A549 (cell line): ENCODE results near the gene ANKRD11. TPM values are rescaled to one million over a fixed set of nuclear protein-coding genes. Genes with fewer than 3 reads are reported as not detected.
A peak's percentile ranks its signal among the peaks of the same experiment; 100 is the strongest.

Source experiments
- ATAC-seq, 2 experiments: fragments of 200-7000 bp in 1 of 2; fragments of >200 bp in 1 of 2; cut with Nextera tagmentation in 1 of 2; cut with Tn5 transposase in 1 of 2; 3 replicates each; pipeline versions ENCODE4 v1.8.0 to v1.9.1; 2018 to 2020; ENCODE audit warnings: mild to moderate bottlenecking in 1 of 2, moderate library complexity in 1 of 2
- CTCF ChIA-PET: fragments of 300-600 bp; sonication (Branson Sonifier 250); formaldehyde crosslinking; extraction: SDS; loops from one replicate; lab custom pipeline; 2021; ENCODE audit warnings: antibody characterized with exemption, inconsistent platforms; lab: Yijun Ruan, JAX
- POLR2A ChIA-PET: fragments of 350-600 bp; formaldehyde crosslinking; extraction: SDS; loops from one replicate; lab custom pipeline; 2021; ENCODE audit warnings: antibody characterized with exemption, inconsistent platforms; lab: Yijun Ruan, JAX
- DNase-seq, 2 experiments: peaks; one replicate each; pipeline versions ENCODE4 v3.0.0 to v3.0.0-alpha.2; 2011 to 2016; ENCODE audit warnings: low read depth in 1 of 2, low spot score in 1 of 2
- FAIRE-seq: peaks from 2 replicates; lab custom pipeline; 2011; peaks lifted over from hg19 to GRCh38; lab: Jason Lieb, UNC
- H3K27ac ChIP-seq, 2 experiments: fragments of >200 bp; sonication (Bioruptor Twin); formaldehyde crosslinking; 3 replicates each; pipeline ENCODE4 v1.5.1; 2016 to 2017
- H3K4me1 ChIP-seq: fragments of >200 bp; sonication (Bioruptor Twin); formaldehyde crosslinking; 3 replicates; pipeline ENCODE4 v1.6.1; 2016
- H3K4me2 ChIP-seq: fragments of >200 bp; sonication (Bioruptor Twin); formaldehyde crosslinking; 3 replicates; pipeline ENCODE4 v1.6.1; 2016
- H3K4me3 ChIP-seq: fragments of >200 bp; sonication (Bioruptor Twin); formaldehyde crosslinking; 3 replicates; pipeline ENCODE4 v1.5.1; 2016
- H3K9me3 ChIP-seq: fragments of >200 bp; sonication (Bioruptor Twin); formaldehyde crosslinking; 3 replicates; pipeline ENCODE4 v1.6.1; 2016
- BHLHE40 ChIP-seq: IDR thresholded peaks from 2 replicates; pipeline ENCODE4 v1.6.1; 2012; ENCODE audit warnings: low read depth, low read length, inconsistent platforms
- CHD2 ChIP-seq: fragments of 150-350 bp; IDR thresholded peaks from 2 replicates; pipeline ENCODE4 v1.6.1; 2014; ENCODE audit warnings: low read length; ENCODE audit not compliant: partially characterized antibody
- CHD4 ChIP-seq: fragments of 200-600 bp; sonication (generic); IDR thresholded peaks from 2 replicates; pipeline ENCODE4 v1.6.1; 2016; ENCODE audit warnings: antibody characterized with exemption, mild to moderate bottlenecking, borderline replicate concordance
- EHF ChIP-seq: fragments of 250-450 bp; sonication (Bioruptor Pico); IDR thresholded peaks from 2 replicates; pipeline ENCODE4 v1.5.0; 2020; ENCODE audit warnings: mild to moderate bottlenecking
- EHMT2 ChIP-seq: fragments of 200-600 bp; sonication (generic); IDR thresholded peaks from 2 replicates; pipeline ENCODE4 v1.6.1; 2016; ENCODE audit warnings: antibody characterized with exemption, low read depth, mild to moderate bottlenecking, moderate library complexity
- FOSL2 ChIP-seq, 2 experiments: fragments of 450-650 bp in 1 of 2; fragments of >200 bp in 1 of 2; sonication (Bioruptor Twin) in 1 of 2; formaldehyde crosslinking; IDR thresholded peaks; 2 replicates each; pipeline versions ENCODE4 v1.5.0 to v1.6.1; 2016 to 2020; ENCODE audit warnings: mild to moderate bottlenecking in 1 of 2, moderate library complexity in 1 of 2
- GATA3 ChIP-seq: IDR thresholded peaks from 2 replicates; pipeline ENCODE4 v1.6.1; 2012; ENCODE audit warnings: borderline replicate concordance
- JUNB ChIP-seq: fragments of >200 bp; sonication (Bioruptor Twin); formaldehyde crosslinking; IDR thresholded peaks from 2 replicates; pipeline ENCODE4 v1.6.1; 2016
- KDM1A ChIP-seq: fragments of 200-600 bp; sonication (generic); IDR thresholded peaks from 2 replicates; pipeline ENCODE4 v1.6.1; 2016; ENCODE audit warnings: low read depth, mild to moderate bottlenecking
- MAZ ChIP-seq: fragments of 150-350 bp; IDR thresholded peaks from 2 replicates; pipeline ENCODE4 v1.6.1; 2014; ENCODE audit warnings: antibody characterized with exemption, low read depth, low read length, borderline replicate concordance
- POLR2AphosphoS2 ChIP-seq: conservative IDR thresholded peaks from 2 replicates; pipeline ENCODE4 v1.6.1; 2012; ENCODE audit warnings: low read length, improper control_type of control experiment, inconsistent platforms
- RARB ChIP-seq: fragments of 250-450 bp; sonication (Bioruptor Pico); IDR thresholded peaks from 2 replicates; pipeline ENCODE4 v1.8.0; 2021; ENCODE audit warnings: mild to moderate bottlenecking, moderate library complexity
- RNF2 ChIP-seq: fragments of 200-600 bp; sonication (generic); IDR thresholded peaks from 2 replicates; pipeline ENCODE4 v1.6.1; 2016; ENCODE audit warnings: low read depth, mild to moderate bottlenecking, antibody characterized with exemption, moderate library complexity, borderline replicate concordance
- TP53 ChIP-seq: fragments of 250-450 bp; sonication (Bioruptor Pico); IDR thresholded peaks from 2 replicates; pipeline ENCODE4 v1.5.0; 2021; ENCODE audit warnings: mild to moderate bottlenecking, moderate library complexity
- ZFP36 ChIP-seq: fragments of 450-650 bp; IDR thresholded peaks from 2 replicates; pipeline ENCODE4 v1.6.1; 2014; ENCODE audit warnings: borderline replicate concordance; ENCODE audit not compliant: partially characterized antibody
- ZSCAN20 ChIP-seq: fragments of 250-450 bp; sonication (Bioruptor Pico); IDR thresholded peaks from 2 replicates; pipeline ENCODE4 v1.8.0; 2022; ENCODE audit warnings: mild to moderate bottlenecking, moderate library complexity
- WGBS: methylation state at CpG from one replicate; pipeline ENCODE4 v1.1.6; 2017; ENCODE audit errors: missing lambda C conversion rate; 5-methylcytosine and 5-hydroxymethylcytosine counted together
- polyA plus RNA-seq, 4 experiments: library from polyadenylated mRNA; depleted of rRNA in 3 of 4; stranded (reverse); fragments of >200 nt; fragmentation: RNase III in 1 of 4; extraction: RNeasy Plus Mini Kit Qiagen cat#74134 plus additional on column Dnase treatment in 1 of 4; gene quantifications; 2 replicates in 3 of 4; 3 replicates in 1 of 4; pipeline ENCODE4 v1.2.3, GENCODE V29; 2011 to 2017
- TF ChIP-seq, protein P1 (sequence below): fragments of 200-600 bp; sonication (generic); IDR thresholded peaks from 2 replicates; pipeline ENCODE4 v1.6.1; 2016; ENCODE audit warnings: antibody characterized with exemption, mild to moderate bottlenecking, moderate library complexity
- TF ChIP-seq, protein P2 (sequence below): IDR thresholded peaks from 2 replicates; pipeline ENCODE4 v1.6.1; 2012
- TF ChIP-seq, protein P3 (sequence below): fragments of >200 bp; sonication (Bioruptor Twin); formaldehyde crosslinking; IDR thresholded peaks from 2 replicates; pipeline ENCODE4 v1.6.1; 2016
- TF ChIP-seq, protein P4 (sequence below): fragments of >200 bp; sonication (Bioruptor Twin); formaldehyde crosslinking; IDR thresholded peaks from 3 replicates; pipeline ENCODE4 v1.6.1; 2016
- TF ChIP-seq, protein P5 (sequence below): fragments of 250-450 bp; sonication (Bioruptor Pico); IDR thresholded peaks from 2 replicates; pipeline ENCODE4 v1.5.0; 2020; ENCODE audit warnings: low read depth, mild to moderate bottlenecking, moderate library complexity

The ANKRD11 gene
- polyA plus RNA-seq, 2 of the 4 experiments (the other 2 are of a cell fraction): 53.6 to 54.9 TPM

DNA sequence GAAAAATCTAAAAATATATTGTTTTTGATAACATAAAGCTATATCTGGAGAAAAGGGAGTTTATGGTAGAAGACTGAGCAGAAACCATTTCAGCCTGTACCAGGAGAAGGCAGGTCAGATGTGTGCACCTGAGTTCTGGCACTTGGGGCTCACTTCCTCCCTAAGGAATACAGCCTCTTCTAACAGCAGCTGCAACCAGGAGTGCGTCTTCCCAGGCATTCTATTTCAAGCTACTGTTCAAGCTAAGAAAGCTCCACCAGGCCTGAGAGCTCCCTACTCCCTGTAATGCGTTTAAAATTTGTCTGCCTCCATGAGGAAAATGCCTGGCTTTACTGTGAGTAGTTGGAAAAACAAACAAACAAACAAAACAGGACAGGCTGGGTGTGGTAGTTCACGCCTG, 176.8 kb downstream of the ANKRD11 start:
- Histone ChIP-seq H3K27ac (peak overlapping the region in 1 of 2 experiments; percentile 99; a peak in 1 of 6 replicates), H3K4me2 (no peak overlapping the region), H3K9me3 (no peaks in the 10 kb centered on the region), H3K4me3 (no peak overlapping the region), H3K4me1 (peaks cover 52% of the 10 kb centered on the region)
- TF ChIP-seq BHLHE40: no peak
- TF ChIP-seq, protein P1, sequence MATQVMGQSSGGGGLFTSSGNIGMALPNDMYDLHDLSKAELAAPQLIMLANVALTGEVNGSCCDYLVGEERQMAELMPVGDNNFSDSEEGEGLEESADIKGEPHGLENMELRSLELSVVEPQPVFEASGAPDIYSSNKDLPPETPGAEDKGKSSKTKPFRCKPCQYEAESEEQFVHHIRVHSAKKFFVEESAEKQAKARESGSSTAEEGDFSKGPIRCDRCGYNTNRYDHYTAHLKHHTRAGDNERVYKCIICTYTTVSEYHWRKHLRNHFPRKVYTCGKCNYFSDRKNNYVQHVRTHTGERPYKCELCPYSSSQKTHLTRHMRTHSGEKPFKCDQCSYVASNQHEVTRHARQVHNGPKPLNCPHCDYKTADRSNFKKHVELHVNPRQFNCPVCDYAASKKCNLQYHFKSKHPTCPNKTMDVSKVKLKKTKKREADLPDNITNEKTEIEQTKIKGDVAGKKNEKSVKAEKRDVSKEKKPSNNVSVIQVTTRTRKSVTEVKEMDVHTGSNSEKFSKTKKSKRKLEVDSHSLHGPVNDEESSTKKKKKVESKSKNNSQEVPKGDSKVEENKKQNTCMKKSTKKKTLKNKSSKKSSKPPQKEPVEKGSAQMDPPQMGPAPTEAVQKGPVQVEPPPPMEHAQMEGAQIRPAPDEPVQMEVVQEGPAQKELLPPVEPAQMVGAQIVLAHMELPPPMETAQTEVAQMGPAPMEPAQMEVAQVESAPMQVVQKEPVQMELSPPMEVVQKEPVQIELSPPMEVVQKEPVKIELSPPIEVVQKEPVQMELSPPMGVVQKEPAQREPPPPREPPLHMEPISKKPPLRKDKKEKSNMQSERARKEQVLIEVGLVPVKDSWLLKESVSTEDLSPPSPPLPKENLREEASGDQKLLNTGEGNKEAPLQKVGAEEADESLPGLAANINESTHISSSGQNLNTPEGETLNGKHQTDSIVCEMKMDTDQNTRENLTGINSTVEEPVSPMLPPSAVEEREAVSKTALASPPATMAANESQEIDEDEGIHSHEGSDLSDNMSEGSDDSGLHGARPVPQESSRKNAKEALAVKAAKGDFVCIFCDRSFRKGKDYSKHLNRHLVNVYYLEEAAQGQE: no peak
- TF ChIP-seq MAZ: no peak
- no peak for TF ChIP-seq POLR2AphosphoS2
- TF ChIP-seq, protein P2, sequence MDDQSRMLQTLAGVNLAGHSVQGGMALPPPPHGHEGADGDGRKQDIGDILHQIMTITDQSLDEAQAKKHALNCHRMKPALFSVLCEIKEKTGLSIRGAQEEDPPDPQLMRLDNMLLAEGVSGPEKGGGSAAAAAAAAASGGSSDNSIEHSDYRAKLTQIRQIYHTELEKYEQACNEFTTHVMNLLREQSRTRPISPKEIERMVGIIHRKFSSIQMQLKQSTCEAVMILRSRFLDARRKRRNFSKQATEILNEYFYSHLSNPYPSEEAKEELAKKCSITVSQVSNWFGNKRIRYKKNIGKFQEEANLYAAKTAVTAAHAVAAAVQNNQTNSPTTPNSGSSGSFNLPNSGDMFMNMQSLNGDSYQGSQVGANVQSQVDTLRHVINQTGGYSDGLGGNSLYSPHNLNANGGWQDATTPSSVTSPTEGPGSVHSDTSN: no peak
- FAIRE-seq (no peak), DNase-seq (no peak), ATAC-seq (no peak; a peak in 1 of 6 replicates)
- 54% methylated on average over 3 of the region's 3 CpGs for WGBS
- ChIA-PET CTCF (interaction anchor here (1.3 to 6.2 kb wide), 3 partner anchors 22 to 226 kb away, joined by 3 to 52 read pairs (median 3); no protein-coding TSS in a partner anchor), POLR2A (no interaction called here)

DNA sequence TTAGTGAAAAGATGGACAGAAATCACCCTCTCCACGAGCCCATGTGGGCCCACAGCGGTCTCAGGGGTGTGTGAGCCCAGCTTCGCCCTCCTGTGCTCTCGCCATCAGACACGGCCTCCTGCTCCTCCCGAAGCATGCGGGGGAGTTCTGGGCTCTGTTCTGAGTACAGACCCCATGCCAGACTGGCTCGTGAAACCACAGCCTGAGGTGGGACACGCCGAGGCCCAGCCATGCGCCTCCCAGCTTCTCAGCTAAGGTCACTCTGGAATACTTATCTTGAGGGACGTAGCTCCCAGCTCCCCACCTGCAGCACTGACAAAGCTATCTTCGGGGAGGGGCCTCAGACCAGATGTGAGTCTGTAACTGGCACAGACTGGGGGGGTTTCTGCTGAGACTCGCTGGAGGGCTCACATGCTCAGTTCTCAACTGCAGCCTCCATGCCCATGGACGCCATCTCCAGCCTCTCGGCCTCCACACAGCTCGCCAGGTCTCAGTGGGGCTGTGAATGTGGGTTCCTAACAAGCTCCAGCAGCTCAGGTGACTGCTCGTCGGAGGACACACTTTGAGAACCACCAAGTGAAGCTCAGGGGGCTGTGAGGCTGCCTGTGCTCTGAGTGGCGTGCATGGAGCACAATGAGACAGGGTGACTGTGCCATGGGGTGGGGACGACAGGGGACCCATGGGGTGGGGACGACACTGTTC, 177.6 kb downstream of the ANKRD11 start:
- CTCF ChIA-PET: interaction anchor here (0.7 to 6.2 kb wide), 7 partner anchors 10 to 227 kb away, joined by 3 to 52 read pairs (median 3); no protein-coding TSS in a partner anchor

More for the DNA sequence above, 177.6 kb downstream of the ANKRD11 start:
- Histone ChIP-seq H3K27ac (peak overlapping the region in 1 of 2 experiments; percentile 27; a peak in 1 of 6 replicates), H3K4me3 (no peak overlapping the region)
- POLR2A ChIA-PET: interaction anchor here (0.6 kb wide), 1 partner anchor 20 kb away, joined by 6 read pairs; no protein-coding TSS in a partner anchor
- DNase-seq: no peak
- TF ChIP-seq CHD2 (no peak), TP53 (CRISPR knock-in tag) (no peak), RNF2 (no peak), ZFP36 (no peak), EHMT2 (no peak), CHD4 (no peak), FOSL2 (IDR thresholded peaks at IDR 0.05) (no peak), FOSL2 (CRISPR knock-in tag; IDR thresholded peaks at IDR 0.05) (no peak), KDM1A (no peak), MAZ (no peak), GATA3 (no peak), JUNB (no peak), RARB (no peak), ZSCAN20 (CRISPR knock-in tag) (no peak), BHLHE40 (no peak), EHF (CRISPR knock-in tag) (no peak)
- TF ChIP-seq, protein P3, sequence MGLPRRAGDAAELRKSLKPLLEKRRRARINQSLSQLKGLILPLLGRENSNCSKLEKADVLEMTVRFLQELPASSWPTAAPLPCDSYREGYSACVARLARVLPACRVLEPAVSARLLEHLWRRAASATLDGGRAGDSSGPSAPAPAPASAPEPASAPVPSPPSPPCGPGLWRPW: no peak
- TF ChIP-seq, protein P4, sequence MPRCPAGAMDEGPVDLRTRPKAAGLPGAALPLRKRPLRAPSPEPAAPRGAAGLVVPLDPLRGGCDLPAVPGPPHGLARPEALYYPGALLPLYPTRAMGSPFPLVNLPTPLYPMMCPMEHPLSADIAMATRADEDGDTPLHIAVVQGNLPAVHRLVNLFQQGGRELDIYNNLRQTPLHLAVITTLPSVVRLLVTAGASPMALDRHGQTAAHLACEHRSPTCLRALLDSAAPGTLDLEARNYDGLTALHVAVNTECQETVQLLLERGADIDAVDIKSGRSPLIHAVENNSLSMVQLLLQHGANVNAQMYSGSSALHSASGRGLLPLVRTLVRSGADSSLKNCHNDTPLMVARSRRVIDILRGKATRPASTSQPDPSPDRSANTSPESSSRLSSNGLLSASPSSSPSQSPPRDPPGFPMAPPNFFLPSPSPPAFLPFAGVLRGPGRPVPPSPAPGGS: no peak
- TF ChIP-seq, protein P5, sequence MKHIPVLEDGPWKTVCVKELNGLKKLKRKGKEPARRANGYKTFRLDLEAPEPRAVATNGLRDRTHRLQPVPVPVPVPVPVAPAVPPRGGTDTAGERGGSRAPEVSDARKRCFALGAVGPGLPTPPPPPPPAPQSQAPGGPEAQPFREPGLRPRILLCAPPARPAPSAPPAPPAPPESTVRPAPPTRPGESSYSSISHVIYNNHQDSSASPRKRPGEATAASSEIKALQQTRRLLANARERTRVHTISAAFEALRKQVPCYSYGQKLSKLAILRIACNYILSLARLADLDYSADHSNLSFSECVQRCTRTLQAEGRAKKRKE (CRISPR knock-in tag): no peak
- TF ChIP-seq, all 56 proteins: peak for 0
- H3K4me2 ChIP-seq: no peak overlapping the region
- WGBS: 95% methylated on average over 18 of the region's 22 CpGs
- H3K4me1 ChIP-seq: peaks cover 44% of the 10 kb centered on the region
- FAIRE-seq: no peak
- ATAC-seq: no peak
- no peaks in the 10 kb centered on the region for H3K9me3 ChIP-seq
